SK-N-SH (cell line): ENCODE data around the gene HTRA3. TPM values are rescaled to one million over a fixed set of nuclear protein-coding genes. Genes with fewer than 3 reads are reported as not detected.

ENCODE experiments used
- CTCF ChIA-PET: fragments of 300-600, 350-600 bp; formaldehyde crosslinking; extraction: SDS; loops from one replicate; lab custom pipeline; 2021; lab: Yijun Ruan, JAX
- POLR2A ChIA-PET: fragments of 350-600 bp; sonication (Branson Sonifier 250); formaldehyde crosslinking; extraction: SDS; loops from one replicate; lab custom pipeline; 2020; ENCODE audit warnings: antibody characterized with exemption, inconsistent platforms; lab: Yijun Ruan, JAX
- DNase-seq: peaks from one replicate; pipeline ENCODE4 v3.0.0; 2012
- H2AFZ ChIP-seq: fragments of 200-600 bp; sonication (generic); 2 replicates; pipeline ENCODE4 v1.8.1; 2016; ENCODE audit warnings: antibody characterized with exemption, mild to moderate bottlenecking, low read depth
- H3F3A ChIP-seq: fragments of 200-600 bp; sonication (generic); replicated peaks from 2 replicates; pipeline ENCODE3; 2016; ENCODE audit warnings: antibody characterized with exemption, mild to moderate bottlenecking; ENCODE audit not compliant: insufficient read depth
- H3K27ac ChIP-seq, 2 experiments: fragments of 200-500 bp in 1 of 2; fragments of 200-600 bp in 1 of 2; sonication (Bioruptor generic) in 1 of 2; sonication (generic), shearing (Covaris generic) in 1 of 2; 2 replicates each; pipeline versions ENCODE4 v1.5.1 to v1.6.1; 2014 to 2016; ENCODE audit warnings: low read depth in 2 of 2, inconsistent platforms in 1 of 2, low read length in 1 of 2, mild to moderate bottlenecking in 1 of 2, mixed read lengths in 1 of 2
- H3K27me3 ChIP-seq: fragments of 200-600 bp; sonication (generic), shearing (Covaris generic); 2 replicates; pipeline ENCODE4 v1.6.1; 2016; ENCODE audit warnings: mixed run types; ENCODE audit not compliant: insufficient read depth
- H3K36me3 ChIP-seq, 2 experiments: fragments of 200-500 bp in 1 of 2; fragments of 200-600 bp in 1 of 2; sonication (Bioruptor generic) in 1 of 2; sonication (generic) in 1 of 2; replicated peaks in 1 of 2; 2 replicates each; pipeline versions ENCODE3 to v1.5.1; 2014 to 2016; ENCODE audit warnings: low read length in 1 of 2, mild to moderate bottlenecking in 1 of 2; ENCODE audit not compliant: insufficient read depth in 2 of 2, control insufficient read depth in 1 of 2
- H3K4me1 ChIP-seq, 2 experiments: fragments of 200-500 bp in 1 of 2; fragments of 200-600 bp in 1 of 2; sonication (Bioruptor generic) in 1 of 2; sonication (generic), shearing (Covaris generic) in 1 of 2; 2 replicates each; pipeline versions ENCODE4 v1.5.1 to v1.6.1; 2014 to 2016; ENCODE audit warnings: low read depth in 1 of 2, low read length in 1 of 2, mixed run types in 1 of 2; ENCODE audit not compliant: insufficient read depth in 2 of 2, control insufficient read depth in 1 of 2
- H3K4me2 ChIP-seq: fragments of 200-600 bp; sonication (generic), shearing (Covaris generic); 2 replicates; pipeline ENCODE4 v1.6.1; 2017; ENCODE audit warnings: mixed run types
- H3K4me3 ChIP-seq, 2 experiments: fragments of 200-500 bp in 1 of 2; fragments of 200-600 bp in 1 of 2; sonication (Bioruptor generic) in 1 of 2; sonication (generic), shearing (Covaris generic) in 1 of 2; 2 replicates each; pipeline versions ENCODE4 v1.5.1 to v1.8.1; 2014 to 2016; ENCODE audit warnings: low read depth in 2 of 2, inconsistent platforms in 1 of 2, low read length in 1 of 2, mild to moderate bottlenecking in 1 of 2, mixed read lengths in 1 of 2, moderate library complexity in 1 of 2
- H3K79me2 ChIP-seq: fragments of 200-600 bp; sonication (generic); 2 replicates; pipeline ENCODE4 v1.8.1; 2017; ENCODE audit warnings: mild to moderate bottlenecking; ENCODE audit not compliant: insufficient read depth
- H3K9ac ChIP-seq: fragments of 200-600 bp; sonication (generic); 2 replicates; pipeline ENCODE4 v1.6.1; 2017; ENCODE audit warnings: mixed run types
- H3K9me2 ChIP-seq: fragments of 200-600 bp; sonication (generic); 2 replicates; pipeline ENCODE4 v1.6.1; 2017; ENCODE audit warnings: mixed run types
- H3K9me3 ChIP-seq: fragments of 200-600 bp; sonication (generic); 2 replicates; pipeline ENCODE4 v1.6.1; 2017; ENCODE audit warnings: mixed run types, mild to moderate bottlenecking, moderate library complexity
- H4K20me1 ChIP-seq: fragments of 200-600 bp; sonication (generic); 2 replicates; pipeline ENCODE4 v1.6.1; 2017; ENCODE audit warnings: mild to moderate bottlenecking, mixed run types; ENCODE audit not compliant: insufficient read depth
- CHD2 ChIP-seq: fragments of 150-350 bp; IDR thresholded peaks from 2 replicates; pipeline ENCODE4 v1.6.1; 2018; ENCODE audit warnings: low read length; ENCODE audit not compliant: partially characterized antibody
- GABPA ChIP-seq: IDR thresholded peaks from 2 replicates; pipeline ENCODE4 v1.4.0; 2012; ENCODE audit warnings: low read depth, mild to moderate bottlenecking
- JUND ChIP-seq: IDR thresholded peaks from 2 replicates; pipeline ENCODE4 v1.4.0; 2012
- MAX ChIP-seq: IDR thresholded peaks from 2 replicates; pipeline ENCODE4 v1.4.0; 2012; ENCODE audit warnings: low read depth
- NRF1 ChIP-seq: IDR thresholded peaks from 2 replicates; pipeline ENCODE4 v1.6.1; 2012; ENCODE audit warnings: low read depth, mild to moderate bottlenecking, low read length
- POLR2AphosphoS5 ChIP-seq: IDR thresholded peaks from 2 replicates; pipeline ENCODE4 v1.6.1; 2012; ENCODE audit warnings: low read depth, low read length
- RXRA ChIP-seq: IDR thresholded peaks from 2 replicates; pipeline ENCODE4 v1.4.0; 2012; ENCODE audit warnings: low read depth, mild to moderate bottlenecking, borderline replicate concordance
- TCF12 ChIP-seq: IDR thresholded peaks from 2 replicates; pipeline ENCODE4 v1.4.0; 2012
- USF1 ChIP-seq: IDR thresholded peaks from 2 replicates; pipeline ENCODE4 v1.4.0; 2012; ENCODE audit warnings: low read depth, borderline replicate concordance
- WGBS: methylation state at CpG from one replicate; pipeline ENCODE4 v1.1.6; 2017; ENCODE audit warnings: low lambda C conversion rate; 5-methylcytosine and 5-hydroxymethylcytosine counted together
- polyA plus RNA-seq, 3 experiments: library from polyadenylated mRNA; depleted of rRNA; stranded (reverse); fragments of >200 nt; gene quantifications; 2 replicates each; pipeline ENCODE4 v1.2.3, GENCODE V29; 2012

The HTRA3 gene
- polyA plus RNA-seq, 1 of the 3 experiments (the other 2 are of a cell fraction): 0.05 TPM

GRCh38 chr4:8308856-8309771 lies 39.6 kb downstream of the HTRA3 start:
- Histone ChIP-seq H3F3A (no peaks in the 10 kb centered on the region), H3K9ac (no peak overlapping the region)
- CTCF ChIA-PET: no interaction called here

GRCh38 chr4:8310306-8310705 lies 40.8 kb downstream of the HTRA3 start:
- no peaks in the 10 kb centered on the region for H3F3A ChIP-seq
- no peak for DNase-seq
- 66% methylated on average over 10 of the region's 10 CpGs for WGBS
- TF ChIP-seq GABPA (no peak), CHD2 (no peak), MAX (no peak), USF1 (no peak), JUND (no peak)
- no peak overlapping the region for H3K9ac ChIP-seq
- peaks cover under 1 to 2% of the 10 kb centered on the region in 2 experiments; a peak in 1 of 4 replicates for H3K4me1 ChIP-seq
- no peaks in the 10 kb centered on the region for H3K27me3 ChIP-seq
- ChIA-PET CTCF (no interaction called here), POLR2A (no interaction called here)
- no peaks in the 10 kb centered on the region for H3K9me3 ChIP-seq
- H3K79me2 ChIP-seq: no peaks in the 10 kb centered on the region
- H3K36me3 ChIP-seq: no peaks in the 10 kb centered on the region
- H3K9me2 ChIP-seq: no peaks in the 10 kb centered on the region
- H3K27ac ChIP-seq: no peak overlapping the region
- no peak overlapping the region for H3K4me3 ChIP-seq
- H3K4me2 ChIP-seq: no peak overlapping the region
- H4K20me1 ChIP-seq: no peaks in the 10 kb centered on the region
- H2AFZ ChIP-seq: no peak overlapping the region

More at GRCh38 chr4:8308856-8309771, 39.6 kb downstream of the HTRA3 start:
- H3K9me3 ChIP-seq: no peaks in the 10 kb centered on the region
- no peak overlapping the region for H3K4me2 ChIP-seq
- no peak overlapping the region for H2AFZ ChIP-seq
- no peak overlapping the region for H3K27ac ChIP-seq
- H3K36me3 ChIP-seq: no peaks in the 10 kb centered on the region
- no peaks in the 10 kb centered on the region for H4K20me1 ChIP-seq
- WGBS: 79% methylated on average over 13 of the region's 24 CpGs
- DNase-seq: no peak
- H3K79me2 ChIP-seq: no peaks in the 10 kb centered on the region
- no peaks in the 10 kb centered on the region for H3K4me1 ChIP-seq
- no peak for TF ChIP-seq USF1
- no peak for TF ChIP-seq NRF1
- TF ChIP-seq RXRA: no peak
- TF ChIP-seq TCF12: no peak
- no peak for TF ChIP-seq POLR2AphosphoS5
- no peaks in the 10 kb centered on the region for H3K27me3 ChIP-seq
- POLR2A ChIA-PET: no interaction called here
- no peak overlapping the region for H3K4me3 ChIP-seq
- H3K9me2 ChIP-seq: no peaks in the 10 kb centered on the region
